Upper lobe of left lung (tissue), 6 donors: ENCODE results near the gene TSEN54. TPM values are rescaled to one million over a fixed set of nuclear protein-coding genes. Genes with fewer than 3 reads are reported as not detected.
A peak's percentile ranks its signal among the peaks of the same experiment; 100 is the strongest.

Experiments used
- ATAC-seq, 2 donors: fragments of 200-7000 bp; cut with Tn5 transposase; one replicate each; pipeline ENCODE4 v1.9.1; 2022; ENCODE audit warnings: mild to moderate bottlenecking in 2 of 2, moderate library complexity in 2 of 2; ENCODE audit not compliant: low FRiP score in 2 of 2
- DNase-seq, 2 donors: peaks; one replicate each; pipeline ENCODE4 v3.0.0-alpha.2; 2019 to 2020
- H3K27ac ChIP-seq, 4 donors: fragments of 200-600 bp; sonication (generic); one replicate each; pipeline ENCODE4 v1.5.1; 2016 to 2019
- H3K27me3 ChIP-seq, 4 donors: fragments of 200-600 bp; sonication (generic); one replicate each; pipeline ENCODE4 v1.5.1; 2017 to 2019
- H3K36me3 ChIP-seq, 4 donors: fragments of 200-600 bp; sonication (generic); one replicate each; pipeline ENCODE4 v1.5.1; 2016 to 2019
- H3K4me1 ChIP-seq, 4 donors: fragments of 200-600 bp; sonication (generic); one replicate each; pipeline ENCODE4 v1.5.1; 2018 to 2019
- H3K4me3 ChIP-seq, 4 donors: fragments of 200-600 bp; sonication (generic); one replicate each; pipeline ENCODE4 v1.5.1; 2017 to 2019; ENCODE audit warnings: mild to moderate bottlenecking in 2 of 4, moderate library complexity in 1 of 4
- H3K9me3 ChIP-seq, 4 donors: fragments of 200-600 bp; sonication (generic); one replicate each; pipeline ENCODE4 v1.5.1; 2018 to 2019
- EP300 ChIP-seq, 4 donors: sonication (generic); formaldehyde crosslinking; IDR thresholded peaks; one replicate each; pipeline ENCODE4 v1.5.1; 2017; ENCODE audit warnings: antibody characterized with exemption in 4 of 4, control low read depth in 2 of 4
- POLR2A ChIP-seq, 4 donors: fragments of 450-650 bp; IDR thresholded peaks; one replicate each; pipeline ENCODE4 v1.5.1; 2016 to 2017; ENCODE audit warnings: antibody characterized with exemption in 4 of 4, mild to moderate bottlenecking in 2 of 4
- POLR2AphosphoS5 ChIP-seq, 2 donors: sonication (generic); formaldehyde crosslinking; IDR thresholded peaks; one replicate each; pipeline ENCODE4 v1.5.1; 2017; ENCODE audit warnings: antibody characterized with exemption in 2 of 2
- WGBS, 2 donors: methylation state at CpG; one replicate each; pipeline ENCODE4 v1.1.5; 2017 to 2018; 5-methylcytosine and 5-hydroxymethylcytosine counted together
- total RNA-seq, 6 donors: library from RNA; depleted of rRNA in 4 of 6; stranded (reverse); fragments of >200 nt in 4 of 6; gene quantifications; one replicate each; pipeline versions ENCODE4 v1.1.0 to v1.2.1, GENCODE V29; 2016 to 2021
- TF ChIP-seq, protein P1 (sequence below), 6 experiments: fragments of 450-650 bp in 4 of 6; fragments of 200-600 bp in 2 of 6; sonication (generic) in 2 of 6; IDR thresholded peaks; one replicate each; pipeline ENCODE4 v1.5.1; 2016 to 2019; ENCODE audit warnings: antibody characterized with exemption in 6 of 6
- donor health status: DM: no; HTN: no; CAD: no; lungs with moderate emphysema.
- donor health status: DM: no; HTN: yes; CAD: no; lungs with severe emphysema.

The TSEN54 gene
- total RNA-seq, 6 donors from 2014 or later = 19.5 to 125 (median 31.3) TPM

DNA sequence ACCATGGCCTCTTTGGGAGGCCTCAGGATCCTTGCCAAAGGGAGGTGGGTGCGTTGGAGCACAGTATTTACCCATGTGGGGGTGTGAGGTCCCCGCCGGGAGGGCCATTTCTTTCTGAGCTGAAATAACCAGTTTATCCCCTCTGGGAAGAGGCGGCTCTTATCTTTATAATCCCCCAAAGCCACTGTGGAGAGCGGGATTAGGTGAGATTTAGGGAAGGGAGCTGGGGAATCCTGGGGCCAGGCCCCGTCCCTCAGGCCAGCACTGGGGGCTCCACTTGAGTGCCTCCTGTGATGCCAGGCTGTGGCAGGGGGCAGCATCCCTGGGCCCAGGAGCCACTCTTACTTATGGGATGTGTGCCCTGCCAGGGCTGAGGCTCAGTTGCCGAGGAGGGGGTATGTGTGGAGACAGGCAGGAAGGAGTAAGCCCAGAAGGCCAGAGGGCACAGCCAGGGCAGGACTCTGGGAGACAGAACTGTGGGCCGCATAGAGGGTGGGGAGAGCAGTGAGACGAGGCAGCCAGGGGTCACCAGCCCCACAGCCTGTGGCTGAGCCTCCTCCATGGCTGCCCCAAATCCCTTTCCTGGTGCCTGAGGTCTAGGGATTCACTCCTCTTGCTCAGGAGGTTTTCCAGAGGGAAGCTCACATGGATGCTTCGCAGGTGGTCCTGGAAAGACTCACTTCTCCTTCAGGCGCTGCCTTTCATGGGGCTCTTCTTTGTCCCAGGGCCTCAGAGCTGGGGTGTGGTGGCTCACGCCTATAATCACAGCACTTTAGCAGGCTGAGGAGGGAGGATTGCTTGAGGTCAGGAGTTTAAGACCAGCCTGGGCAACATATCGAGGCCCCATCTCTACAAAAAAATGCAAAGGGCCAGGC is 34.9 kb upstream of the TSEN54 start:
- Histone ChIP-seq H3K4me1 (peaks cover 21 to 60% (median 41%) of the 10 kb centered on the region in 4 donors), H3K27me3 (no peaks in the 10 kb centered on the region), H3K27ac (peak overlapping the region in 2 of 4 donors; percentile 35 to 49), H3K9me3 (no peaks in the 10 kb centered on the region), H3K4me3 (no peak overlapping the region), H3K36me3 (peaks cover 0 to 7% (median 0%) of the 10 kb centered on the region in 4 donors)
- 85 to 90% methylated on average over 8 to 13 of the region's 13 CpGs for WGBS, 2 donors
- DNase-seq = peak in 1 of 2 donors; percentile 41
- ATAC-seq = no peak
- TF ChIP-seq, protein P1, sequence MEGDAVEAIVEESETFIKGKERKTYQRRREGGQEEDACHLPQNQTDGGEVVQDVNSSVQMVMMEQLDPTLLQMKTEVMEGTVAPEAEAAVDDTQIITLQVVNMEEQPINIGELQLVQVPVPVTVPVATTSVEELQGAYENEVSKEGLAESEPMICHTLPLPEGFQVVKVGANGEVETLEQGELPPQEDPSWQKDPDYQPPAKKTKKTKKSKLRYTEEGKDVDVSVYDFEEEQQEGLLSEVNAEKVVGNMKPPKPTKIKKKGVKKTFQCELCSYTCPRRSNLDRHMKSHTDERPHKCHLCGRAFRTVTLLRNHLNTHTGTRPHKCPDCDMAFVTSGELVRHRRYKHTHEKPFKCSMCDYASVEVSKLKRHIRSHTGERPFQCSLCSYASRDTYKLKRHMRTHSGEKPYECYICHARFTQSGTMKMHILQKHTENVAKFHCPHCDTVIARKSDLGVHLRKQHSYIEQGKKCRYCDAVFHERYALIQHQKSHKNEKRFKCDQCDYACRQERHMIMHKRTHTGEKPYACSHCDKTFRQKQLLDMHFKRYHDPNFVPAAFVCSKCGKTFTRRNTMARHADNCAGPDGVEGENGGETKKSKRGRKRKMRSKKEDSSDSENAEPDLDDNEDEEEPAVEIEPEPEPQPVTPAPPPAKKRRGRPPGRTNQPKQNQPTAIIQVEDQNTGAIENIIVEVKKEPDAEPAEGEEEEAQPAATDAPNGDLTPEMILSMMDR (IDR thresholded peaks at IDR 0.05) = no peak
- TF ChIP-seq POLR2A (IDR thresholded peaks at IDR 0.05) = no peak
- no peak for TF ChIP-seq EP300 (IDR thresholded peaks at IDR 0.05)
- TF ChIP-seq POLR2AphosphoS5 (IDR thresholded peaks at IDR 0.05) = no peak

DNA sequence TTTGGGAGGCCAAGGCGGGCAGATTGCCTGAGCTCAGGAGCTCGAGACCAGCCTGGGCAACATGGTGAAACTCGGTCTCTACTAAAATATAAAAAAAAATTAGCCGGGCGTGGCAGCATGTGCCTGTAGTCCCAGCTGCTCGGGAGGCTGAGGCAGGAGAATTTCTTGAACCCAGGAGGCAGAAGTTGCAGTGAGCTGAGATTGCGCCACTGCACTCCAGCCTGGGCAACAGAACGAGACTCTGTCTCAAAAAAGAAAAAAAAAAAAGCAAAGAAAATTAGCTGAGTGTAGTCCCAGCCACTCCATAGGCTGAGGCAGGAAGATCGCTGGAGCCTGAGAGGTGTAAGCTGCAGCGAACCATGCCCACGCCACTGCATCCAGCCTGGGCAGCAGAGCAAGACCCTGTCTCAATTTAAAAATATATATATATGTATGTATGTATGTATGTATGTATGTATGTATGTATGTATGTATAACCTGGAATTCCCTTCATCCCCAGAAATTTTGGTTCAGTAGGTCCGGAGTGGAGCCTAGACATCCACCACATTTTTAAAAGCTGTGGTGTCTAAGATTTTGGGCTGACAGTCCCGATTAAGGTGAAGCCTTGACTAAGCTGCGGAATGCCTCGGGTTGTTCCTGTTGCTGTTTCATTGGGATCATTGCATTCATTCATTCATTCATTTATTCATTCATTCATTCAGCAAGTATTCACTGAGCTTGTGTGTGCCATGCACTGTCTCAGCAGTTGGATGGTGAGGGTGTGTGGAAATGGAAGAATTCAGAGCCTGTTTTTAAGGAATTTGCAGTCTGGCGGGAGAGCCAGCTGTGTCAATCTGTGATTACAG is 34.0 kb upstream of the TSEN54 start:
- 76 to 80% methylated on average over 16 of the region's 16 CpGs for WGBS, 2 donors
- no peak for ATAC-seq
- peaks cover 23 to 60% (median 39%) of the 10 kb centered on the region in 4 donors for H3K4me1 ChIP-seq

DNA sequence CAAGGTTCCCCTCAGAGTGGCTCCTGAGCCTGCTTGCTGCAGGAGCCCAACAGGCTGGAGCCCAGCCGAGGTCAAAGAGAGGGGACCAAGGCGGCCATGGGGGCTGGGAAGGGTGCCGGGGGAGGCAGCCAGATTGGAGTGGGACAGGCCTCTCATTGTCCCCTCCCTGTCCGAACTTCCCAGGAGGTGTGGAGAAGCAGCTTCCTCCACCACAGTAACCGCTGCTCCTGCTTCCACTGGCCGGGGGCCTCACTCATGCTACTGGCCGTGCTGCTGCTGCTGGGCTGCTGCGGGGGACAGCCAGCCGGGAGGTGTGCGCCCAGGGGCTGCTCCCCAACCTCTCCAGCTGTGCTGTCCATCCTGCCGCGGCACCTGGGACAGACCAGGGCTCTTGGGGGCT is 30.6 kb upstream of the TSEN54 start:
- H3K27me3 ChIP-seq = no peaks in the 10 kb centered on the region
- peak in 1 of 2 donors; percentile 61 for DNase-seq
- H3K4me3 ChIP-seq = no peak overlapping the region
- 87 to 91% methylated on average over 5 to 11 of the region's 12 CpGs for WGBS, 2 donors
- no peak for ATAC-seq
- peaks cover 0 to 9% (median 0%) of the 10 kb centered on the region in 4 donors for H3K36me3 ChIP-seq
- TF ChIP-seq POLR2A (IDR thresholded peaks at IDR 0.05) (no peak), POLR2AphosphoS5 (IDR thresholded peaks at IDR 0.05) (no peak), EP300 (IDR thresholded peaks at IDR 0.05) (no peak)
- TF ChIP-seq, protein P1 (IDR thresholded peaks at IDR 0.05) = no peak
- H3K9me3 ChIP-seq = no peaks in the 10 kb centered on the region
- peaks cover 42 to 77% (median 58%) of the 10 kb centered on the region in 4 donors for H3K4me1 ChIP-seq
- peak overlapping the region in 1 of 4 donors; percentile 74 for H3K27ac ChIP-seq

More for the DNA sequence above, 34.0 kb upstream of the TSEN54 start:
- no peak overlapping the region for H3K4me3 ChIP-seq
- no peaks in the 10 kb centered on the region for H3K9me3 ChIP-seq
- H3K27ac ChIP-seq = peak overlapping the region in 2 of 4 donors; percentile 35 to 49
- DNase-seq = no peak
- no peaks in the 10 kb centered on the region for H3K27me3 ChIP-seq
- TF ChIP-seq, protein P1 (IDR thresholded peaks at IDR 0.05) = no peak
- no peak for TF ChIP-seq POLR2AphosphoS5 (IDR thresholded peaks at IDR 0.05)
- TF ChIP-seq POLR2A (IDR thresholded peaks at IDR 0.05) = no peak
- no peak for TF ChIP-seq EP300 (IDR thresholded peaks at IDR 0.05)
- peaks cover 0 to 8% (median 0%) of the 10 kb centered on the region in 4 donors for H3K36me3 ChIP-seq

DNA sequence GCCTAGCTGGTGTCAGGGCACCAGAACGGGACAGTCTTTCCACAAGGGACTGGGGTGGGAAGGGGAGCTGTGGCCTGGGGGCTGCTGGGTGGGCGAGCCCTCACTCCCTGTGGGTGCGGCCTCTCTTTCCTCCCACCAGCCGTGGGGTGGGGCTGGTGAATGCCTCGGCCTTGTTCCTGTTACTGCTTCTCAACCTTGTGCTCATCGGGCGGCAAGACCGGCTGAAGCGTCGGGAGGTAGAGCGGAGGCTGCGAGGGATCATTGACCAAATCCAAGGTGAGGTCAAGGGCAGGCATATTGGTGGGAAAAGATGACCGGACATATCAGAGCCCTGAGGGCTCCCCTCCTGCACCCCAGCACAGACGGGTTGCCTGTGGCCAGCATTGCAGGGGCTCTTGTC is 30.2 kb upstream of the TSEN54 start:
- peaks cover 0 to 10% (median 3%) of the 10 kb centered on the region in 4 donors for H3K36me3 ChIP-seq
- 88 to 98% methylated on average over 7 to 14 of the region's 14 CpGs for WGBS, 2 donors
- H3K27ac ChIP-seq = peak overlapping the region; percentile 69 to 87 (median 72)
- ATAC-seq = no peak
- no peak overlapping the region for H3K4me3 ChIP-seq
- H3K4me1 ChIP-seq = peaks cover 42 to 77% (median 58%) of the 10 kb centered on the region in 4 donors
- TF ChIP-seq, protein P1 (IDR thresholded peaks at IDR 0.05) = no peak
- no peaks in the 10 kb centered on the region for H3K9me3 ChIP-seq
- no peaks in the 10 kb centered on the region for H3K27me3 ChIP-seq
- peak in 1 of 2 donors; percentile 46 for DNase-seq
